Thyroid gland (tissue), 4 donors: Measurements from ENCODE around the gene ZCCHC4. TPM values are rescaled to one million over a fixed set of nuclear protein-coding genes. Genes with fewer than 3 reads are reported as not detected.

Source experiments
- DNase-seq, 2 donors: peaks; one replicate each; pipeline ENCODE4 v3.0.0-alpha.2; 2019
- H3K27ac ChIP-seq, 3 donors: fragments of 200-600 bp; sonication (generic); 1 replicate in 2 of 3; 2 replicates in 1 of 3; pipeline ENCODE4 v1.5.1; 2016 to 2019; ENCODE audit warnings: mild to moderate bottlenecking in 1 of 3, moderate library complexity in 1 of 3
- H3K27me3 ChIP-seq: fragments of 200-600 bp; sonication (generic); one replicate; pipeline ENCODE4 v1.5.1; 2019
- H3K36me3 ChIP-seq, 2 donors: fragments of 200-600 bp; sonication (generic); one replicate each; pipeline ENCODE4 v1.5.1; 2016 to 2019
- H3K4me1 ChIP-seq, 2 donors: fragments of 200-600 bp; sonication (generic); one replicate each; pipeline ENCODE4 v1.5.1; 2017 to 2019
- H3K4me3 ChIP-seq, 3 donors: fragments of 200-600 bp; sonication (generic); replicated peaks in 1 of 3; 1 replicate in 2 of 3; 2 replicates in 1 of 3; pipeline ENCODE4 v1.5.1; 2016; ENCODE audit warnings: mild to moderate bottlenecking in 1 of 3
- H3K9me3 ChIP-seq: fragments of 200-600 bp; sonication (generic); one replicate; pipeline ENCODE4 v1.5.1; 2017
- POLR2A ChIP-seq, 2 donors: fragments of 450-650 bp; IDR thresholded peaks; one replicate each; pipeline ENCODE4 v1.6.1; 2017; ENCODE audit warnings: antibody characterized with exemption in 2 of 2, mild to moderate bottlenecking in 2 of 2, moderate library complexity in 1 of 2
- WGBS, 2 donors: methylation state at CpG; one replicate each; pipeline ENCODE4 v1.1.5; 2017; 5-methylcytosine and 5-hydroxymethylcytosine counted together
- intact Hi-C: fragments of 100-400 bp; cut with DNase I; formaldehyde crosslinking; loops from one replicate; pipeline ENCODE4 v1.15.1; 2023
- total RNA-seq, 4 donors: library from RNA; depleted of rRNA; stranded (reverse); fragments of >200 nt; gene quantifications; one replicate each; pipeline ENCODE4 v1.2.3, GENCODE V29; 2016
- TF ChIP-seq, protein P1 (sequence below), 6 experiments: fragments of 200-600 bp in 3 of 6; fragments of 450-650 bp in 3 of 6; sonication (generic) in 3 of 6; IDR thresholded peaks; one replicate each; pipeline ENCODE4 v1.5.1; 2016 to 2019; ENCODE audit warnings: antibody characterized with exemption in 6 of 6, mild to moderate bottlenecking in 2 of 6, inconsistent platforms in 1 of 6, moderate library complexity in 1 of 6

The ZCCHC4 gene
- total RNA-seq, 4 donors from 2014 or later: 9.3 to 19.5 (median 13.4) TPM

DNA sequence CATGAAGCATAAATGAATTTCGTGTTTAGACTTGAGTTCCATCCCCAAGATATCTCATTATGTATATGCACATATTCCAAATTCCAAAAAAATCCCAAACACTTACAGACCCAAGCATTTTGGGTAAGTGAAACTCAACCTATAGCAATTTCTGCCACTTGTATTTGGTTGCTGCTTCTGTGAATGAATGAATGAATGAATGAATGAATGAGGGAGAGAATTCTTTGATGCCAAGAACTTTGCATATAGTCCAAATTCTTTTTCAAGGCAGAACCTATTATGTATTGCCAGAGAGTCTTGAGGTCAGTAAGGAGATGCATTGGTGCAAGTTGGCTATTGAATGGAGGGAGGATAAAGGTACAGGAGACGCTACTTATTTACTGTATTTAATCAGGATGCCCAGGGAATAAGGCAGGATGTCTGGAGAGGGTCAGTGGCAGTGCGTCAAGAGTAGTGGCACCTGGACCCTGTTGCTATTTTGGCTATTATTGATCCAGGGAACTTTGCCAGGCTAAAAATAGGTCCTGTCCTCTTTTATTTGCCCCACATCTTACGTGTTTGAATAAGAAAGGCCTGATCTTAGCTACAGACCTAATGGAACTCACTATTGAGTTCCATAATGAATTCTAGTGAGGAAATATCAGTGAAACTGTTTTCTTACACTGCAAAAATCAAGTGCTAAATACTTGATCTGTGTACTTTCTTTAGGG lies 98.4 kb downstream of the ZCCHC4 start:
- Histone ChIP-seq H3K27me3 (no peaks in the 10 kb centered on the region), H3K9me3 (no peaks in the 10 kb centered on the region), H3K4me3 (no peak overlapping the region), H3K36me3 (peaks cover 29 to 63% of the 10 kb centered on the region in 2 donors), H3K27ac (no peak overlapping the region), H3K4me1 (no peaks in the 10 kb centered on the region)
- intact Hi-C loops: no loop called here
- TF ChIP-seq, protein P1, sequence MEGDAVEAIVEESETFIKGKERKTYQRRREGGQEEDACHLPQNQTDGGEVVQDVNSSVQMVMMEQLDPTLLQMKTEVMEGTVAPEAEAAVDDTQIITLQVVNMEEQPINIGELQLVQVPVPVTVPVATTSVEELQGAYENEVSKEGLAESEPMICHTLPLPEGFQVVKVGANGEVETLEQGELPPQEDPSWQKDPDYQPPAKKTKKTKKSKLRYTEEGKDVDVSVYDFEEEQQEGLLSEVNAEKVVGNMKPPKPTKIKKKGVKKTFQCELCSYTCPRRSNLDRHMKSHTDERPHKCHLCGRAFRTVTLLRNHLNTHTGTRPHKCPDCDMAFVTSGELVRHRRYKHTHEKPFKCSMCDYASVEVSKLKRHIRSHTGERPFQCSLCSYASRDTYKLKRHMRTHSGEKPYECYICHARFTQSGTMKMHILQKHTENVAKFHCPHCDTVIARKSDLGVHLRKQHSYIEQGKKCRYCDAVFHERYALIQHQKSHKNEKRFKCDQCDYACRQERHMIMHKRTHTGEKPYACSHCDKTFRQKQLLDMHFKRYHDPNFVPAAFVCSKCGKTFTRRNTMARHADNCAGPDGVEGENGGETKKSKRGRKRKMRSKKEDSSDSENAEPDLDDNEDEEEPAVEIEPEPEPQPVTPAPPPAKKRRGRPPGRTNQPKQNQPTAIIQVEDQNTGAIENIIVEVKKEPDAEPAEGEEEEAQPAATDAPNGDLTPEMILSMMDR (IDR thresholded peaks at IDR 0.05): no peak
- no peak for TF ChIP-seq POLR2A (IDR thresholded peaks at IDR 0.05)
- DNase-seq: no peak
- WGBS, 2 donors: 92 to 98% methylated on average over 4 of the region's 4 CpGs

DNA sequence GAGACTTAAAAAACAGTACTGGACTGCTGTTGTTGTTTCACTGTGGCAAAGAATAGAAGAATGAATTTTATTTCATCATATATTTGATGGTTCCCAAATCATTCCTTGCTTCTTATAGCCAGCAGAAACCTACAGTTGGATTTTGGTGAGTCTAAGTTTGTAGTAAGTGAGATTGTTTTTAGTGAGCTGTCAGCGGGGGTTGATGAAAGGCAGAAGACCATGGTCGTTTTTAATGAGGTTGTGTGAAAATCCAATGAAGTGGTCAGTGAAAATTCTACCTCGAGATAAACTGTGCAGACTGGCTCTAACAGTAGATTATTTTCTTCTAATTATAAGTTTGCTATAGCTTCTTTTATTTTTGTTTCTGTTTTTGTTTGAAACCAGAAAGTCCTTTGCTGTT lies 100.7 kb downstream of the ZCCHC4 start:
- Histone ChIP-seq H3K4me1 (no peaks in the 10 kb centered on the region), H3K4me3 (no peak overlapping the region), H3K27ac (no peak overlapping the region), H3K36me3 (peaks cover 35 to 63% of the 10 kb centered on the region in 2 donors), H3K9me3 (no peaks in the 10 kb centered on the region), H3K27me3 (no peaks in the 10 kb centered on the region)
- TF ChIP-seq, protein P1 (IDR thresholded peaks at IDR 0.05): no peak
- no peak for TF ChIP-seq POLR2A (IDR thresholded peaks at IDR 0.05)
- WGBS, 2 donors: 80 to 83% methylated on average over 3 of the region's 3 CpGs
- DNase-seq: no peak
- intact Hi-C loops: no loop called here

DNA sequence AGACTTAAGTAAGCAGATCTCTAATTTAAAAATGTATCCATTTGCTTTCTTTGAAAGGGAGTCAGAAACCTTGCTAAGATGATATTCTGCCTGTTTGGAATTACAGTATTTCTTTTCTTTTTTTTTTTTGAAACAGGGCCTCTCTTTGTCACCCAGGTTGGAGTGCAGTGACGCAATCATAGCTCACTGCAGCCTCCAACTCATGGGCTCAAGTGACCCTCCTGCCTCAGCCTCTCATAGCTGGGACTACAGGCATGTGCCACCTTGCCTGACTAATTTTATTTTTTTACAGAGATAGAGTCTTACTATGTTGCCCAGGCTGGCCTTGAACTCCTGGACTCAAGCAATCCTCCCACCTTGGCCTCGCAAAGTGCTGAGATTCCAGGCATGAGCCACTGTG lies 104.4 kb downstream of the ZCCHC4 start:
- H3K27ac ChIP-seq: no peak overlapping the region
- H3K9me3 ChIP-seq: no peaks in the 10 kb centered on the region
- peaks cover 20 to 44% of the 10 kb centered on the region in 2 donors for H3K36me3 ChIP-seq
- no peak for DNase-seq
- WGBS, 2 donors: 100% methylated on average over 2 of the region's 2 CpGs
- H3K4me3 ChIP-seq: no peak overlapping the region
- no peaks in the 10 kb centered on the region for H3K4me1 ChIP-seq
- no peaks in the 10 kb centered on the region for H3K27me3 ChIP-seq
- TF ChIP-seq, protein P1 (IDR thresholded peaks at IDR 0.05): no peak
- no peak for TF ChIP-seq POLR2A (IDR thresholded peaks at IDR 0.05)
- intact Hi-C loops: no loop called here

Other genes starting within 250 kb of the ZCCHC4 start
- gene SEPSECS, start 152.3 kb upstream of the ZCCHC4 start, total RNA-seq: 10 to 100 TPM in 3 of 4 donors, 1 to 10 TPM in 1; 9.2 to 22.3 (median 13.5) TPM
- 10 to 100 TPM; 34.3 to 53.7 (median 49.1) TPM for gene PI4K2B, start 78.7 kb upstream of the ZCCHC4 start, total RNA-seq
- gene ANAPC4, start 64.5 kb downstream of the ZCCHC4 start, total RNA-seq: 10 to 100 TPM; 30.0 to 68.4 (median 32.6) TPM